ENCODE results near the gene PDPK1.

- TF ChIP-seq CTCF (IDR thresholded peaks at IDR 0.05; ENCODE audit: low read length): no peak
- TF ChIP-seq EZH2 (IDR thresholded peaks at IDR 0.05; ENCODE audit: borderline replicate concordance, low read length): no peak
These were observed 7.7 kb upstream of the PDPK1 start for GRCh38 chr16:2529961-2530628.

All from OCI-LY1 (cell line).